ENCODE data around the gene PASD1.
"Not testable (repeated sequence)": the region's sequence is repeated elsewhere in the genome, so short reads cannot be mapped to it uniquely, and the experiment has no call there.

Gene PASD1

GRCh38 chrX:151563449-151563848, at the start of gene PASD1:
Gene PASD1 (plus strand): TSS chrX:151563675. CDS start chrX:151601554, 37,879 bp downstream.
- DNase-seq = no peak
- H3K4me1 Mint-ChIP-seq = no peaks in the 10 kb centered on the region
- no peak for ATAC-seq (replicated peaks)

GRCh38 chrX:151515237-151515636, 48.2 kb upstream of the PASD1 start:
- Mint-ChIP-seq H3K27me3 (no peaks in the 10 kb centered on the region), H3K4me3 (no peak overlapping the region), H3K36me3 (no peaks in the 10 kb centered on the region), H3K9me3 (peaks cover 3% of the 10 kb centered on the region in 2 donors), H3K27ac (no peak overlapping the region), H3K4me1 (no peaks in the 10 kb centered on the region)
- DNase-seq (no peak), ATAC-seq (replicated peaks) (peak in 1 of 2 donors; percentile 34)

More at GRCh38 chrX:151563449-151563848, at the start of gene PASD1:
- H3K27me3 Mint-ChIP-seq = no peaks in the 10 kb centered on the region
- no peaks in the 10 kb centered on the region for H3K36me3 Mint-ChIP-seq
- no peak within 1 kb of the TSS for H3K4me3 Mint-ChIP-seq
- H3K27ac Mint-ChIP-seq = no peak within 1 kb of the TSS
- H3K9me3 Mint-ChIP-seq = peaks cover 0 to 3% of the 10 kb centered on the region in 2 donors

GRCh38 chrX:151516538-151517187, 46.8 kb upstream of the PASD1 start:
- no peaks in the 10 kb centered on the region for H3K36me3 Mint-ChIP-seq
- ATAC-seq (replicated peaks) (no peak), DNase-seq (no peak)
- H3K4me1 Mint-ChIP-seq = no peaks in the 10 kb centered on the region
- peaks cover 3% of the 10 kb centered on the region in 2 donors for H3K9me3 Mint-ChIP-seq
- H3K4me3 Mint-ChIP-seq = no peak overlapping the region
- no peaks in the 10 kb centered on the region for H3K27me3 Mint-ChIP-seq
- no peak overlapping the region for H3K27ac Mint-ChIP-seq

GRCh38 chrX:151517421-151517820, 46.1 kb upstream of the PASD1 start:
- Mint-ChIP-seq H3K4me3 (no peak overlapping the region), H3K36me3 (no peaks in the 10 kb centered on the region), H3K27ac (no peak overlapping the region), H3K4me1 (no peaks in the 10 kb centered on the region), H3K27me3 (peaks cover 0 to 2% of the 10 kb centered on the region in 2 donors), H3K9me3 (peaks cover 3% of the 10 kb centered on the region in 2 donors)
- ATAC-seq (replicated peaks) = no peak
- no peak for DNase-seq

- H3K9me3 Mint-ChIP-seq = no peaks in the 10 kb centered on the region
- ATAC-seq (replicated peaks) = no peak
- no peak overlapping the region for H3K27ac Mint-ChIP-seq
- no peaks in the 10 kb centered on the region for H3K4me1 Mint-ChIP-seq
- DNase-seq = no peak
- H3K27me3 Mint-ChIP-seq = peaks cover 0 to 5% of the 10 kb centered on the region in 2 donors
- no peaks in the 10 kb centered on the region for H3K36me3 Mint-ChIP-seq
- no peak overlapping the region for H3K4me3 Mint-ChIP-seq
Measured at GRCh38 chrX:151523351-151523750, 40.1 kb upstream of the PASD1 start.

- Mint-ChIP-seq H3K4me3 (no peak overlapping the region), H3K4me1 (no peaks in the 10 kb centered on the region), H3K9me3 (no peaks in the 10 kb centered on the region), H3K27ac (no peak overlapping the region), H3K27me3 (no peaks in the 10 kb centered on the region), H3K36me3 (no peaks in the 10 kb centered on the region)
- no peak for ATAC-seq (replicated peaks)
- DNase-seq = no peak
Measured at GRCh38 chrX:151536571-151536970, 26.9 kb upstream of the PASD1 start.

GRCh38 chrX:151537572-151537971, 25.9 kb upstream of the PASD1 start:
- Mint-ChIP-seq H3K36me3 (no peaks in the 10 kb centered on the region), H3K4me1 (no peaks in the 10 kb centered on the region), H3K27me3 (no peaks in the 10 kb centered on the region), H3K27ac (no peak overlapping the region), H3K4me3 (no peak overlapping the region), H3K9me3 (no peaks in the 10 kb centered on the region)
- ATAC-seq (replicated peaks) (no peak), DNase-seq (no peak)

- Mint-ChIP-seq H3K27me3 (peaks cover 0 to under 1% of the 10 kb centered on the region in 2 donors), H3K4me1 (no peaks in the 10 kb centered on the region), H3K27ac (no peak overlapping the region), H3K9me3 (no peaks in the 10 kb centered on the region), H3K4me3 (no peak overlapping the region), H3K36me3 (no peaks in the 10 kb centered on the region)
- ATAC-seq (replicated peaks) (no peak), DNase-seq (no peak)
Measured at GRCh38 chrX:151538190-151539122, 25.0 kb upstream of the PASD1 start.

GRCh38 chrX:151543706-151544105, 19.8 kb upstream of the PASD1 start:
- Mint-ChIP-seq H3K27ac (no peak overlapping the region), H3K4me3 (no peak overlapping the region), H3K9me3 (no peaks in the 10 kb centered on the region), H3K36me3 (no peaks in the 10 kb centered on the region), H3K4me1 (no peaks in the 10 kb centered on the region), H3K27me3 (peaks cover 0 to 8% of the 10 kb centered on the region in 2 donors)
- DNase-seq = no peak
- no peak for ATAC-seq (replicated peaks)

- ATAC-seq (replicated peaks) = not testable (repeated sequence)
Measured at GRCh38 chrX:151546226-151546625, 17.2 kb upstream of the PASD1 start.

GRCh38 chrX:151551176-151551575, 12.3 kb upstream of the PASD1 start:
- not testable (repeated sequence) for DNase-seq; H3K4me1 Mint-ChIP-seq; H3K36me3 Mint-ChIP-seq; H3K27ac Mint-ChIP-seq; H3K27me3 Mint-ChIP-seq; H3K4me3 Mint-ChIP-seq; H3K9me3 Mint-ChIP-seq; ATAC-seq (replicated peaks)

More at GRCh38 chrX:151546226-151546625, 17.2 kb upstream of the PASD1 start:
- H3K4me1 Mint-ChIP-seq, H3K9me3 Mint-ChIP-seq, H3K27me3 Mint-ChIP-seq, H3K36me3 Mint-ChIP-seq, DNase-seq, H3K27ac Mint-ChIP-seq, H3K4me3 Mint-ChIP-seq: not testable (repeated sequence)

GRCh38 chrX:151552743-151553142, 10.7 kb upstream of the PASD1 start:
- no peaks in the 10 kb centered on the region for H3K4me1 Mint-ChIP-seq
- peaks cover 0 to 1% of the 10 kb centered on the region in 2 donors for H3K9me3 Mint-ChIP-seq
- no peak overlapping the region for H3K27ac Mint-ChIP-seq
- ATAC-seq (replicated peaks) = no peak
- no peaks in the 10 kb centered on the region for H3K27me3 Mint-ChIP-seq
- no peak for DNase-seq
- no peaks in the 10 kb centered on the region for H3K36me3 Mint-ChIP-seq
- no peak overlapping the region for H3K4me3 Mint-ChIP-seq

GRCh38 chrX:151555301-151555700, 8.2 kb upstream of the PASD1 start:
- not testable (repeated sequence) for H3K4me3 Mint-ChIP-seq; H3K9me3 Mint-ChIP-seq; H3K27ac Mint-ChIP-seq; H3K4me1 Mint-ChIP-seq; H3K27me3 Mint-ChIP-seq; ATAC-seq (replicated peaks); DNase-seq; H3K36me3 Mint-ChIP-seq

- H3K4me1 Mint-ChIP-seq; H3K36me3 Mint-ChIP-seq; ATAC-seq (replicated peaks); H3K27me3 Mint-ChIP-seq; H3K27ac Mint-ChIP-seq; H3K9me3 Mint-ChIP-seq; DNase-seq; H3K4me3 Mint-ChIP-seq: not testable (repeated sequence)
Measured at GRCh38 chrX:151562485-151562884, 990 bp upstream of the PASD1 start.

- H3K27me3 Mint-ChIP-seq; H3K36me3 Mint-ChIP-seq; H3K27ac Mint-ChIP-seq; H3K4me3 Mint-ChIP-seq; ATAC-seq (replicated peaks); H3K4me1 Mint-ChIP-seq; DNase-seq; H3K9me3 Mint-ChIP-seq: not testable (repeated sequence)
Measured at GRCh38 chrX:151563003-151563402, 472 bp upstream of the PASD1 start.

Measured in stimulated activated naive B cell treated with anti-CD40 and anti-IgM and Interleukin-4, amounts not matched to agents 10 μg/mL and 1 μg/mL and 100 μg/mL, for 72 hours (primary cell).